Breast epithelium (tissue), 3 donors: ENCODE data around the gene FTO.

Source experiments
- CTCF ChIP-seq, 3 donors: fragments of 450-650 bp; IDR thresholded peaks; one replicate each; pipeline ENCODE4 v1.5.1; 2016 to 2017; ENCODE audit warnings: antibody characterized with exemption in 3 of 3, mild to moderate bottlenecking in 3 of 3, moderate library complexity in 3 of 3
- POLR2AphosphoS5 ChIP-seq, 3 donors: sonication (generic); formaldehyde crosslinking; IDR thresholded peaks; one replicate each; pipeline ENCODE4 v1.6.1; 2017; ENCODE audit warnings: antibody characterized with exemption in 3 of 3

GRCh38 chr16:53915452-53916160 is 211.7 kb downstream of the FTO start:
- TF ChIP-seq CTCF (IDR thresholded peaks at IDR 0.05) (no peak), POLR2AphosphoS5 (IDR thresholded peaks at IDR 0.05) (no peak)
